ENCODE results near the gene ACACB.

The ACACB gene

DNA sequence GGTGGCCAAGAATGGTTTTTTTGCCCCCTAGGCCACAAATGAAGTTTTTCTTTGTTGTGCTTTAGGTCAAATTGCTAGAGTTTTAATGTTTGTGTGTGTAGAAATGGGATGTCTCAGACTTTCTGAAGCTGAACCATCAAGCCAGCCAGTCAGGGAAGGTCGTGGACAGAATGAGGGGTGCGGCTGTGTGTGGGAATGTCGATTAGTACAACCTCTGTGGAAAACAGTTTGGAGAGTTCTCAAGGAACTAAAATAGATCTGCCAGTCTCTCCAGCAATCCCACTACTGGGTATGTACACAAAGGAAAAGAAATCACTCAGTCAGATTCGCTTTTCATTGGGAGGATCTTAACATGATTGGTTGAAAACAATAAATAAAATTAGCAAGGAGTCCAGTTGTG is 44.5 kb downstream of the ACACB start:
- no peaks in the 10 kb centered on the region for H3K9me3 ChIP-seq (ENCODE audit: insufficient read depth, low read length, severe bottlenecking)
- no peak for DNase-seq
- no peaks in the 10 kb centered on the region for H3K79me2 ChIP-seq (ENCODE audit: insufficient read depth, low read length)
- H3K27ac ChIP-seq (ENCODE audit: low read length) = no peak overlapping the region
- no peak overlapping the region for H3K4me2 ChIP-seq (ENCODE audit: insufficient read depth, low read length)
- H2AFZ ChIP-seq (ENCODE audit: low read depth, low read length) = no peak overlapping the region
- no peak overlapping the region for H3K4me3 ChIP-seq (ENCODE audit: low read depth in 1 of 2, low read length in 2 of 2)
- no peak overlapping the region for H3K9ac ChIP-seq (ENCODE audit: low read depth, low read length)
- ATAC-seq (ENCODE audit: insufficient read depth, low read depth) = no peak
- TF ChIP-seq CTCF (IDR thresholded peaks at IDR 0.05; ENCODE audit: borderline replicate concordance, extremely low read depth, low read length, poor library complexity, severe bottlenecking) (no peak), EZH2 (IDR thresholded peaks at IDR 0.05; ENCODE audit: borderline replicate concordance, low read depth, low read length, severe bottlenecking) (no peak)
- H3K4me1 ChIP-seq (ENCODE audit: insufficient read depth, low read length) = no peaks in the 10 kb centered on the region
- no peaks in the 10 kb centered on the region for H4K20me1 ChIP-seq (ENCODE audit: insufficient read depth, low read length)
- H3K27me3 ChIP-seq (ENCODE audit: insufficient read depth, low read length, poor library complexity) = peaks cover 2% of the 10 kb centered on the region
- no peaks in the 10 kb centered on the region for H3K36me3 ChIP-seq (ENCODE audit: insufficient read depth, low read length)

- H3K4me2 ChIP-seq (ENCODE audit: insufficient read depth, low read length) = no peak overlapping the region
- no peaks in the 10 kb centered on the region for H3K27me3 ChIP-seq (ENCODE audit: insufficient read depth, low read length, poor library complexity)
- no peak overlapping the region for H3K27ac ChIP-seq (ENCODE audit: low read length)
- H3K36me3 ChIP-seq (ENCODE audit: insufficient read depth, low read length) = no peaks in the 10 kb centered on the region
- TF ChIP-seq CTCF (IDR thresholded peaks at IDR 0.05; ENCODE audit: borderline replicate concordance, extremely low read depth, low read length, poor library complexity, severe bottlenecking) (no peak), EZH2 (IDR thresholded peaks at IDR 0.05; ENCODE audit: borderline replicate concordance, low read depth, low read length, severe bottlenecking) (no peak)
- no peaks in the 10 kb centered on the region for H3K9me3 ChIP-seq (ENCODE audit: insufficient read depth, low read length, severe bottlenecking)
- H3K79me2 ChIP-seq (ENCODE audit: insufficient read depth, low read length) = no peaks in the 10 kb centered on the region
- H4K20me1 ChIP-seq (ENCODE audit: insufficient read depth, low read length) = no peaks in the 10 kb centered on the region
- DNase-seq (no peak), ATAC-seq (ENCODE audit: insufficient read depth, low read depth) (no peak)
- H3K9ac ChIP-seq (ENCODE audit: low read depth, low read length) = no peak overlapping the region
- H3K4me3 ChIP-seq (ENCODE audit: low read depth in 1 of 2, low read length in 2 of 2) = no peak overlapping the region
- no peak overlapping the region for H2AFZ ChIP-seq (ENCODE audit: low read depth, low read length)
- H3K4me1 ChIP-seq (ENCODE audit: insufficient read depth, low read length) = no peaks in the 10 kb centered on the region
These were observed 46.2 kb downstream of the ACACB start for GRCh38 chr12:109162551-109162950.

DNA sequence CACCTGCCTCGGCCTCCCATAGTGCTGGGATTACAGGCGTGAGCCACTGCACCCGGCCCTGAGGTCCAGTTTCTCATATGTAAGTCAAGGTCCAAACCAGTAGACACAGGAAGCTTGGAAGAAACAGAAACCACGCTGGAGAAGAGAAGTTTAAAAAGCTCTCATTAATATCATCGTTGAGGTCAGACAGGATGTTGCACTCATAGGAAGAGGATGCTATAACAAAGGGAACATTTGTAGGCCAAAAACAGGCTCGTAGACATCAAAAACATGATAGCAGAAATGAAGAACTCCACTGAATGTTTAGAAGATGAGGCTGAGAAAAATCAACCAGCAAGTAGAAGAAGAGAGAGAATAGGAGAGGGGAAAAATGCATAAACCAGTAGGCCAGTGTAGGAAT is 46.8 kb downstream of the ACACB start:
- no peaks in the 10 kb centered on the region for H3K9me3 ChIP-seq (ENCODE audit: insufficient read depth, low read length, severe bottlenecking)
- ATAC-seq (ENCODE audit: insufficient read depth, low read depth) = no peak
- H3K27ac ChIP-seq (ENCODE audit: low read length) = no peak overlapping the region
- no peak overlapping the region for H3K4me3 ChIP-seq (ENCODE audit: low read depth in 1 of 2, low read length in 2 of 2)
- DNase-seq = no peak
- no peaks in the 10 kb centered on the region for H3K27me3 ChIP-seq (ENCODE audit: insufficient read depth, low read length, poor library complexity)
- H3K36me3 ChIP-seq (ENCODE audit: insufficient read depth, low read length) = no peaks in the 10 kb centered on the region
- no peak overlapping the region for H3K4me2 ChIP-seq (ENCODE audit: insufficient read depth, low read length)
- no peaks in the 10 kb centered on the region for H4K20me1 ChIP-seq (ENCODE audit: insufficient read depth, low read length)
- no peak for TF ChIP-seq CTCF (IDR thresholded peaks at IDR 0.05; ENCODE audit: borderline replicate concordance, extremely low read depth, low read length, poor library complexity, severe bottlenecking)
- no peak for TF ChIP-seq EZH2 (IDR thresholded peaks at IDR 0.05; ENCODE audit: borderline replicate concordance, low read depth, low read length, severe bottlenecking)
- H3K9ac ChIP-seq (ENCODE audit: low read depth, low read length) = no peak overlapping the region
- no peaks in the 10 kb centered on the region for H3K4me1 ChIP-seq (ENCODE audit: insufficient read depth, low read length)
- H2AFZ ChIP-seq (ENCODE audit: low read depth, low read length) = no peak overlapping the region
- no peaks in the 10 kb centered on the region for H3K79me2 ChIP-seq (ENCODE audit: insufficient read depth, low read length)

DNA sequence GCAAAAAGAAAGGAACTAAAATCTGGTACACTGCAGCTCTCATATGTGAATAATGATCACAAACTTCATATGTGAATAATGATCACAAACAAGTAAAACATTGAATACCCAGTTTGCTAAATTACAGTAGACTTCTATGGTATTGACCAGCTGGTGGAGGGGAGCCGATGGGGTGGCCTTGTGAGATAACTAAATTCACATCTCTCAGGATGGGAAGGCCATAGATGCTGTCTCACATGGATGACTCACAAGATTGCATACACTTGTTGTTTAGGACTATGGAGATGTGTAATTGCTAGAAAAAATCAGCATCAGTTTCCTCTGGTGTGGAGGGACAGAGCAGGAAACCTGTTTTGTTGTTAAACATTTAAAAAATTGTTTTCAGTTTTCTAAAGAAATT is 49.2 kb downstream of the ACACB start:
- DNase-seq (no peak), ATAC-seq (ENCODE audit: insufficient read depth, low read depth) (no peak)
- no peak overlapping the region for H2AFZ ChIP-seq (ENCODE audit: low read depth, low read length)
- no peaks in the 10 kb centered on the region for H3K36me3 ChIP-seq (ENCODE audit: insufficient read depth, low read length)
- no peaks in the 10 kb centered on the region for H3K27me3 ChIP-seq (ENCODE audit: insufficient read depth, low read length, poor library complexity)
- no peak overlapping the region for H3K9ac ChIP-seq (ENCODE audit: low read depth, low read length)
- no peaks in the 10 kb centered on the region for H4K20me1 ChIP-seq (ENCODE audit: insufficient read depth, low read length)
- H3K4me3 ChIP-seq (ENCODE audit: low read depth in 1 of 2, low read length in 2 of 2) = no peak overlapping the region
- no peak for TF ChIP-seq EZH2 (IDR thresholded peaks at IDR 0.05; ENCODE audit: borderline replicate concordance, low read depth, low read length, severe bottlenecking)
- no peak for TF ChIP-seq CTCF (IDR thresholded peaks at IDR 0.05; ENCODE audit: borderline replicate concordance, extremely low read depth, low read length, poor library complexity, severe bottlenecking)
- no peak overlapping the region for H3K27ac ChIP-seq (ENCODE audit: low read length)
- H3K79me2 ChIP-seq (ENCODE audit: insufficient read depth, low read length) = no peaks in the 10 kb centered on the region
- no peak overlapping the region for H3K4me2 ChIP-seq (ENCODE audit: insufficient read depth, low read length)
- no peaks in the 10 kb centered on the region for H3K9me3 ChIP-seq (ENCODE audit: insufficient read depth, low read length, severe bottlenecking)
- no peaks in the 10 kb centered on the region for H3K4me1 ChIP-seq (ENCODE audit: insufficient read depth, low read length)

Measured in DND-41 (cell line).